DOHH2 (cell line): Measurements from ENCODE around the gene SUPT6H.
"Not testable (repeated sequence)": the region's sequence is repeated elsewhere in the genome, so short reads cannot be mapped to it uniquely, and the experiment has no call there.

Experiments
- EZH2phosphoT487 ChIP-seq: fragments of 200-600 bp; sonication (generic); IDR thresholded peaks from 2 replicates; pipeline ENCODE4 v1.6.1; 2017; ENCODE audit warnings: borderline replicate concordance, mild to moderate bottlenecking, antibody characterized with exemption, low read length, moderate library complexity, mixed read lengths
- TF ChIP-seq, protein P1 (sequence below): fragments of 200-600 bp; sonication (generic); IDR thresholded peaks from one replicate; pipeline ENCODE4 v1.5.1; 2014; ENCODE audit warnings: antibody characterized with exemption, mild to moderate bottlenecking, low read depth, low read length; ENCODE audit not compliant: poor library complexity, severe bottlenecking

GRCh38 chr17:28723836-28724499, 62.0 kb downstream of the SUPT6H start:
- TF ChIP-seq, protein P1, sequence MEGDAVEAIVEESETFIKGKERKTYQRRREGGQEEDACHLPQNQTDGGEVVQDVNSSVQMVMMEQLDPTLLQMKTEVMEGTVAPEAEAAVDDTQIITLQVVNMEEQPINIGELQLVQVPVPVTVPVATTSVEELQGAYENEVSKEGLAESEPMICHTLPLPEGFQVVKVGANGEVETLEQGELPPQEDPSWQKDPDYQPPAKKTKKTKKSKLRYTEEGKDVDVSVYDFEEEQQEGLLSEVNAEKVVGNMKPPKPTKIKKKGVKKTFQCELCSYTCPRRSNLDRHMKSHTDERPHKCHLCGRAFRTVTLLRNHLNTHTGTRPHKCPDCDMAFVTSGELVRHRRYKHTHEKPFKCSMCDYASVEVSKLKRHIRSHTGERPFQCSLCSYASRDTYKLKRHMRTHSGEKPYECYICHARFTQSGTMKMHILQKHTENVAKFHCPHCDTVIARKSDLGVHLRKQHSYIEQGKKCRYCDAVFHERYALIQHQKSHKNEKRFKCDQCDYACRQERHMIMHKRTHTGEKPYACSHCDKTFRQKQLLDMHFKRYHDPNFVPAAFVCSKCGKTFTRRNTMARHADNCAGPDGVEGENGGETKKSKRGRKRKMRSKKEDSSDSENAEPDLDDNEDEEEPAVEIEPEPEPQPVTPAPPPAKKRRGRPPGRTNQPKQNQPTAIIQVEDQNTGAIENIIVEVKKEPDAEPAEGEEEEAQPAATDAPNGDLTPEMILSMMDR, result not testable (repeated sequence)
- not testable (repeated sequence) for TF ChIP-seq EZH2phosphoT487
